ENCODE measurements around the gene ARHGAP10.
"Not testable (repeated sequence)": the region's sequence is repeated elsewhere in the genome, so short reads cannot be mapped to it uniquely, and the experiment has no call there.

Gene ARHGAP10

GRCh38 chr4:147794787-147795413 is 63.0 kb downstream of the ARHGAP10 start:
- no peak for DNase-seq

GRCh38 chr4:147799057-147799456 is 67.2 kb downstream of the ARHGAP10 start:
- DNase-seq, result not testable (repeated sequence)

GRCh38 chr4:147799986-147800555 is 68.2 kb downstream of the ARHGAP10 start:
- peak; percentile 17 for DNase-seq

- DNase-seq, result no peak
Measured at GRCh38 chr4:147801820-147802219, 69.9 kb downstream of the ARHGAP10 start.

GRCh38 chr4:147802346-147802745 is 70.5 kb downstream of the ARHGAP10 start:
- DNase-seq, result no peak

- no peak for DNase-seq
Measured at GRCh38 chr4:147805946-147806345, 74.1 kb downstream of the ARHGAP10 start.

- no peak for DNase-seq
Measured at GRCh38 chr4:147808447-147808846, 76.6 kb downstream of the ARHGAP10 start.

- DNase-seq, result no peak
Measured at GRCh38 chr4:147809211-147809610, 77.3 kb downstream of the ARHGAP10 start.

- no peak for DNase-seq
Measured at GRCh38 chr4:147811878-147812277, 80.0 kb downstream of the ARHGAP10 start.

GRCh38 chr4:147813109-147813773 is 81.4 kb downstream of the ARHGAP10 start:
- peak; percentile 62 for DNase-seq

- no peak for DNase-seq
Measured at GRCh38 chr4:147813973-147814372, 82.1 kb downstream of the ARHGAP10 start.

- no peak for DNase-seq
Measured at GRCh38 chr4:147814376-147814775, 82.5 kb downstream of the ARHGAP10 start.

GRCh38 chr4:147815741-147816140 is 83.9 kb downstream of the ARHGAP10 start:
- no peak for DNase-seq

GRCh38 chr4:147816382-147817254 is 84.7 kb downstream of the ARHGAP10 start:
- DNase-seq, result no peak

- no peak for DNase-seq
Measured at GRCh38 chr4:147820975-147821374, 89.1 kb downstream of the ARHGAP10 start.

- no peak for DNase-seq
Measured at GRCh38 chr4:147821555-147821954, 89.7 kb downstream of the ARHGAP10 start.

- no peak for DNase-seq
Measured at GRCh38 chr4:147822128-147822527, 90.2 kb downstream of the ARHGAP10 start.

- no peak for DNase-seq
Measured at GRCh38 chr4:147823130-147823529, 91.2 kb downstream of the ARHGAP10 start.

- DNase-seq, result no peak
Measured at GRCh38 chr4:147824316-147824715, 92.4 kb downstream of the ARHGAP10 start.

GRCh38 chr4:147824884-147825283 is 93.0 kb downstream of the ARHGAP10 start:
- DNase-seq, result no peak

- DNase-seq, result peak; percentile 41
Measured at GRCh38 chr4:147825451-147826287, 93.8 kb downstream of the ARHGAP10 start.

- no peak for DNase-seq
Measured at GRCh38 chr4:147826288-147826646, 94.4 kb downstream of the ARHGAP10 start.

Measured in fibroblast of skin of scalp (primary cell).